PFSK-1 (cell line): ENCODE measurements around the gene VTCN1.

Experiments
- FOXP2 ChIP-seq: optimal IDR thresholded peaks from 2 replicates; pipeline ENCODE3; 2011; ENCODE audit warnings: borderline replicate concordance, control low read depth, inconsistent platforms; ENCODE audit not compliant: insufficient read depth; ENCODE audit errors: extremely low read length, extremely low read depth
- POLR2AphosphoS5 ChIP-seq: IDR thresholded peaks from 2 replicates; pipeline ENCODE4 v1.6.1; 2012; ENCODE audit warnings: low read depth, mild to moderate bottlenecking, control low read depth, low read length, moderate library complexity
- SIN3A ChIP-seq: IDR thresholded peaks from 2 replicates; pipeline ENCODE4 v1.6.1; 2012; ENCODE audit warnings: mild to moderate bottlenecking, low read length, moderate library complexity, borderline replicate concordance; ENCODE audit not compliant: insufficient read depth
- TAF1 ChIP-seq: IDR thresholded peaks from 2 replicates; pipeline ENCODE4 v1.6.1; 2012; ENCODE audit warnings: low read length, control low read depth, borderline replicate concordance; ENCODE audit not compliant: insufficient read depth
- TF ChIP-seq, protein P1 (sequence below), 2 experiments: IDR thresholded peaks; 2 replicates each; pipeline versions ENCODE4 v1.6.1 to v1.8.0; 2011 to 2012; ENCODE audit warnings: low read depth in 2 of 2, low read length in 2 of 2, control low read depth in 1 of 2, inconsistent platforms in 1 of 2, mild to moderate bottlenecking in 1 of 2, moderate library complexity in 1 of 2; ENCODE audit not compliant: insufficient read depth in 1 of 2

- TF ChIP-seq, protein P1, sequence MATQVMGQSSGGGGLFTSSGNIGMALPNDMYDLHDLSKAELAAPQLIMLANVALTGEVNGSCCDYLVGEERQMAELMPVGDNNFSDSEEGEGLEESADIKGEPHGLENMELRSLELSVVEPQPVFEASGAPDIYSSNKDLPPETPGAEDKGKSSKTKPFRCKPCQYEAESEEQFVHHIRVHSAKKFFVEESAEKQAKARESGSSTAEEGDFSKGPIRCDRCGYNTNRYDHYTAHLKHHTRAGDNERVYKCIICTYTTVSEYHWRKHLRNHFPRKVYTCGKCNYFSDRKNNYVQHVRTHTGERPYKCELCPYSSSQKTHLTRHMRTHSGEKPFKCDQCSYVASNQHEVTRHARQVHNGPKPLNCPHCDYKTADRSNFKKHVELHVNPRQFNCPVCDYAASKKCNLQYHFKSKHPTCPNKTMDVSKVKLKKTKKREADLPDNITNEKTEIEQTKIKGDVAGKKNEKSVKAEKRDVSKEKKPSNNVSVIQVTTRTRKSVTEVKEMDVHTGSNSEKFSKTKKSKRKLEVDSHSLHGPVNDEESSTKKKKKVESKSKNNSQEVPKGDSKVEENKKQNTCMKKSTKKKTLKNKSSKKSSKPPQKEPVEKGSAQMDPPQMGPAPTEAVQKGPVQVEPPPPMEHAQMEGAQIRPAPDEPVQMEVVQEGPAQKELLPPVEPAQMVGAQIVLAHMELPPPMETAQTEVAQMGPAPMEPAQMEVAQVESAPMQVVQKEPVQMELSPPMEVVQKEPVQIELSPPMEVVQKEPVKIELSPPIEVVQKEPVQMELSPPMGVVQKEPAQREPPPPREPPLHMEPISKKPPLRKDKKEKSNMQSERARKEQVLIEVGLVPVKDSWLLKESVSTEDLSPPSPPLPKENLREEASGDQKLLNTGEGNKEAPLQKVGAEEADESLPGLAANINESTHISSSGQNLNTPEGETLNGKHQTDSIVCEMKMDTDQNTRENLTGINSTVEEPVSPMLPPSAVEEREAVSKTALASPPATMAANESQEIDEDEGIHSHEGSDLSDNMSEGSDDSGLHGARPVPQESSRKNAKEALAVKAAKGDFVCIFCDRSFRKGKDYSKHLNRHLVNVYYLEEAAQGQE (IDR thresholded peaks at IDR 0.05; ENCODE audit: insufficient read depth in 1 of 2, low read depth in 2 of 2, low read length in 2 of 2) = no peak
- TF ChIP-seq POLR2AphosphoS5 = no peak
- TF ChIP-seq TAF1 = no peak
- TF ChIP-seq SIN3A = no peak
- TF ChIP-seq FOXP2 = no peak
Observed at GRCh38 chr1:117213046-117213445, 2.3 kb upstream of the VTCN1 start.
